Activated CD8-positive, alpha-beta T cell treated with anti-CD3 and anti-CD28 coated beads for 36 hours (primary cell): ENCODE results near the gene GDPD5. TPM values are rescaled to one million over a fixed set of nuclear protein-coding genes. Genes with fewer than 3 reads are reported as not detected.
A peak's percentile ranks its signal among the peaks of the same experiment; 100 is the strongest.

ENCODE experiments used
- ATAC-seq: fragments of 200-7000 bp; cut with Tn5 transposase; one replicate; pipeline ENCODE4 v1.10.0; 2021; ENCODE audit warnings: mild to moderate bottlenecking, moderate library complexity
- CTCF ChIA-PET: fragments of 350-600 bp; sonication (Branson Sonifier 250); formaldehyde crosslinking; loops from one replicate; lab custom pipeline; 2021; ENCODE audit warnings: antibody characterized with exemption; lab: Charles Lee
- POLR2A ChIA-PET: fragments of 350-600 bp; sonication (Branson Sonifier 250); formaldehyde crosslinking; loops from one replicate; lab custom pipeline; 2021; ENCODE audit warnings: antibody characterized with exemption; lab: Charles Lee
- DNase-seq: peaks from one replicate; pipeline ENCODE4 v3.0.0-alpha.2; 2020
- H3K27ac Mint-ChIP-seq: one replicate; pipeline ENCODE4 v1.8.0; 2021; ENCODE audit warnings: mild to moderate bottlenecking, mixed read lengths
- H3K27me3 Mint-ChIP-seq: one replicate; pipeline ENCODE4 v1.8.0; 2021; ENCODE audit warnings: mixed read lengths
- H3K36me3 Mint-ChIP-seq: one replicate; pipeline ENCODE4 v1.8.0; 2021; ENCODE audit warnings: low read depth, mixed read lengths
- H3K4me1 Mint-ChIP-seq: one replicate; pipeline ENCODE4 v1.8.0; 2021; ENCODE audit warnings: low read depth, mixed read lengths
- H3K4me3 Mint-ChIP-seq: one replicate; pipeline ENCODE4 v1.8.0; 2021; ENCODE audit warnings: mild to moderate bottlenecking, moderate library complexity, mixed read lengths
- H3K9me3 Mint-ChIP-seq: one replicate; pipeline ENCODE4 v1.8.0; 2021; ENCODE audit warnings: mixed read lengths
- CTCF ChIP-seq: fragments of 200-600 bp; IDR thresholded peaks from one replicate; pipeline ENCODE4 v1.8.0; 2022; ENCODE audit warnings: antibody characterized with exemption, mild to moderate bottlenecking
- intact Hi-C: fragments of 100-400 bp; cut with micrococcal nuclease; formaldehyde crosslinking; loops from one replicate; pipeline ENCODE4 v1.10.0; 2022
- total RNA-seq, 2 experiments: library from RNA; stranded (reverse); gene quantifications; one replicate each; pipeline ENCODE4 v1.2.3, GENCODE V29; 2021

The GDPD5 gene
- total RNA-seq, 2 experiments from 2014 or later = 7.8 to 11.0 TPM

- Mint-ChIP-seq H3K9me3 (no peaks in the 10 kb centered on the region), H3K27me3 (no peaks in the 10 kb centered on the region), H3K27ac (no peak overlapping the region), H3K4me1 (peaks cover 8% of the 10 kb centered on the region), H3K4me3 (no peak overlapping the region), H3K36me3 (no peaks in the 10 kb centered on the region)
- intact Hi-C loops = no loop called here
- no peak for TF ChIP-seq CTCF
- ATAC-seq (no peak), DNase-seq (no peak)
- ChIA-PET CTCF (interaction anchor here (1.3 kb wide), 1 partner anchor 67 kb away, joined by 3 read pairs; no protein-coding TSS in a partner anchor), POLR2A (no interaction called here)
These were observed 15.1 kb downstream of the GDPD5 start for GRCh38 chr11:75510723-75511019.

DNA sequence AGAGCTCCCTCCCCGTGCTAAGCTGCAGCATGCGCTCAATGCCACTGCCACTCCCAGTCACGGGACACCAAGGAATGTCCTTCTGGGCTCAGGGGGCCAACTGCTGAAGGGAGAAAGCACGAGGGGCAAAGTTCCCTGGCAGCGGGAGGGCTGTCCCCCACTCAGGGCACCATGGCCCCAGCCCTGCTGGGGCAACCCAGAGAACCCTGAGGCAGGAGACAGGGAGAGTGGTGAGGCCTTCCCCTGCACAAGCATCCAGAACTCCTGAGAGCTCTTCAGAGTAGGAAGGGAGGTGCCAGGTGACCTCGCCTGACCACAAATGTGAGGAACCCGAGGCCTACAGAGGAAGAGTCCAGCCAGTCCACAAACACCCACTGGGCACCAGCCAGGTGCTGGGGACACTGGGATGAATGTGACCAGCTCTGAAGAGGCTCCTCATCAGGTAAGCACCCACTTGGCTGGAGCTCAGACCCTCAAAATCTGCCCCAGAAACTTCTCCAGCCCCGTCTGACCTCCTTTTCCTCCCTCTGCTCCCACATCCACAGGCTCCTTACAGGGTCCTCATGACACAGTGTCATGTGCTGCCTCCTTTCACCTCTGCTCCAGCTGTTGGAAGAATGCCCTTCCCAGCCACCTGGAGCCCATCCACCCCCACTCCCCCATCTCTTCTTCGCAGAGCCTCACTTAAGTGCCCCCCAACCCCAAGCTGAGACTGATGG lies 15.6 kb downstream of the GDPD5 start:
- H3K4me1 Mint-ChIP-seq = peaks cover 8% of the 10 kb centered on the region
- POLR2A ChIA-PET = no interaction called here
- H3K36me3 Mint-ChIP-seq = no peaks in the 10 kb centered on the region
- ATAC-seq = no peak
- no peak overlapping the region for H3K4me3 Mint-ChIP-seq
- no peak overlapping the region for H3K27ac Mint-ChIP-seq
- H3K27me3 Mint-ChIP-seq = no peaks in the 10 kb centered on the region
- CTCF ChIA-PET = interaction anchor here (0.6 kb wide), 1 partner anchor 225 kb away, joined by 3 read pairs; no protein-coding TSS in a partner anchor
- H3K9me3 Mint-ChIP-seq = no peaks in the 10 kb centered on the region
- intact Hi-C loops = no loop called here
- DNase-seq = no peak
- no peak for TF ChIP-seq CTCF

GRCh38 chr11:75509020-75509720 lies 16.6 kb downstream of the GDPD5 start:
- Mint-ChIP-seq H3K9me3 (no peaks in the 10 kb centered on the region), H3K27ac (peak overlapping the region; percentile 30)

GRCh38 chr11:75508051-75508561 lies 17.6 kb downstream of the GDPD5 start:
- intact Hi-C loops = no loop called here
- peak; percentile 91 for ATAC-seq
- Mint-ChIP-seq H3K4me1 (peaks cover 8% of the 10 kb centered on the region), H3K27ac (peak overlapping the region; percentile 58), H3K9me3 (no peaks in the 10 kb centered on the region), H3K36me3 (no peaks in the 10 kb centered on the region), H3K4me3 (no peak overlapping the region), H3K27me3 (no peaks in the 10 kb centered on the region)
- no peak for TF ChIP-seq CTCF
- DNase-seq = peak; percentile 52
- CTCF ChIA-PET = interaction anchor here (1.5 to 1.9 kb wide), 2 partner anchors 62 to 119 kb away, joined by 4 to 5 read pairs; no protein-coding TSS in a partner anchor
- POLR2A ChIA-PET = interaction anchor here (0.6 to 1.0 kb wide), 2 partner anchors 22 to 107 kb away, joined by 4 read pairs; no protein-coding TSS in a partner anchor

More at GRCh38 chr11:75509020-75509720, 16.6 kb downstream of the GDPD5 start:
- Mint-ChIP-seq H3K27me3 (no peaks in the 10 kb centered on the region), H3K4me1 (peaks cover 8% of the 10 kb centered on the region), H3K4me3 (no peak overlapping the region), H3K36me3 (no peaks in the 10 kb centered on the region)
- intact Hi-C loops = no loop called here
- ATAC-seq = no peak
- ChIA-PET POLR2A (no interaction called here), CTCF (interaction anchor here (0.6 to 1.9 kb wide), 2 partner anchors 120 to 226 kb away, joined by 3 to 4 read pairs; no protein-coding TSS in a partner anchor)
- TF ChIP-seq CTCF = no peak
- no peak for DNase-seq
